Kasumi-1 (cell line): ENCODE measurements around the gene CCDC18.
"Not testable (repeated sequence)": the region's sequence is repeated elsewhere in the genome, so short reads cannot be mapped to it uniquely, and the experiment has no call there.

Source experiments
- DNase-seq, 2 experiments: peaks; one replicate each; lab custom pipeline; 2025; lab: John Stamatoyannopoulos, UW

The CCDC18 gene, protein sequence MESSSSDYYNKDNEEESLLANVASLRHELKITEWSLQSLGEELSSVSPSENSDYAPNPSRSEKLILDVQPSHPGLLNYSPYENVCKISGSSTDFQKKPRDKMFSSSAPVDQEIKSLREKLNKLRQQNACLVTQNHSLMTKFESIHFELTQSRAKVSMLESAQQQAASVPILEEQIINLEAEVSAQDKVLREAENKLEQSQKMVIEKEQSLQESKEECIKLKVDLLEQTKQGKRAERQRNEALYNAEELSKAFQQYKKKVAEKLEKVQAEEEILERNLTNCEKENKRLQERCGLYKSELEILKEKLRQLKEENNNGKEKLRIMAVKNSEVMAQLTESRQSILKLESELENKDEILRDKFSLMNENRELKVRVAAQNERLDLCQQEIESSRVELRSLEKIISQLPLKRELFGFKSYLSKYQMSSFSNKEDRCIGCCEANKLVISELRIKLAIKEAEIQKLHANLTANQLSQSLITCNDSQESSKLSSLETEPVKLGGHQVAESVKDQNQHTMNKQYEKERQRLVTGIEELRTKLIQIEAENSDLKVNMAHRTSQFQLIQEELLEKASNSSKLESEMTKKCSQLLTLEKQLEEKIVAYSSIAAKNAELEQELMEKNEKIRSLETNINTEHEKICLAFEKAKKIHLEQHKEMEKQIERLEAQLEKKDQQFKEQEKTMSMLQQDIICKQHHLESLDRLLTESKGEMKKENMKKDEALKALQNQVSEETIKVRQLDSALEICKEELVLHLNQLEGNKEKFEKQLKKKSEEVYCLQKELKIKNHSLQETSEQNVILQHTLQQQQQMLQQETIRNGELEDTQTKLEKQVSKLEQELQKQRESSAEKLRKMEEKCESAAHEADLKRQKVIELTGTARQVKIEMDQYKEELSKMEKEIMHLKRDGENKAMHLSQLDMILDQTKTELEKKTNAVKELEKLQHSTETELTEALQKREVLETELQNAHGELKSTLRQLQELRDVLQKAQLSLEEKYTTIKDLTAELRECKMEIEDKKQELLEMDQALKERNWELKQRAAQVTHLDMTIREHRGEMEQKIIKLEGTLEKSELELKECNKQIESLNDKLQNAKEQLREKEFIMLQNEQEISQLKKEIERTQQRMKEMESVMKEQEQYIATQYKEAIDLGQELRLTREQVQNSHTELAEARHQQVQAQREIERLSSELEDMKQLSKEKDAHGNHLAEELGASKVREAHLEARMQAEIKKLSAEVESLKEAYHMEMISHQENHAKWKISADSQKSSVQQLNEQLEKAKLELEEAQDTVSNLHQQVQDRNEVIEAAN (N-terminal part only)

DNA sequence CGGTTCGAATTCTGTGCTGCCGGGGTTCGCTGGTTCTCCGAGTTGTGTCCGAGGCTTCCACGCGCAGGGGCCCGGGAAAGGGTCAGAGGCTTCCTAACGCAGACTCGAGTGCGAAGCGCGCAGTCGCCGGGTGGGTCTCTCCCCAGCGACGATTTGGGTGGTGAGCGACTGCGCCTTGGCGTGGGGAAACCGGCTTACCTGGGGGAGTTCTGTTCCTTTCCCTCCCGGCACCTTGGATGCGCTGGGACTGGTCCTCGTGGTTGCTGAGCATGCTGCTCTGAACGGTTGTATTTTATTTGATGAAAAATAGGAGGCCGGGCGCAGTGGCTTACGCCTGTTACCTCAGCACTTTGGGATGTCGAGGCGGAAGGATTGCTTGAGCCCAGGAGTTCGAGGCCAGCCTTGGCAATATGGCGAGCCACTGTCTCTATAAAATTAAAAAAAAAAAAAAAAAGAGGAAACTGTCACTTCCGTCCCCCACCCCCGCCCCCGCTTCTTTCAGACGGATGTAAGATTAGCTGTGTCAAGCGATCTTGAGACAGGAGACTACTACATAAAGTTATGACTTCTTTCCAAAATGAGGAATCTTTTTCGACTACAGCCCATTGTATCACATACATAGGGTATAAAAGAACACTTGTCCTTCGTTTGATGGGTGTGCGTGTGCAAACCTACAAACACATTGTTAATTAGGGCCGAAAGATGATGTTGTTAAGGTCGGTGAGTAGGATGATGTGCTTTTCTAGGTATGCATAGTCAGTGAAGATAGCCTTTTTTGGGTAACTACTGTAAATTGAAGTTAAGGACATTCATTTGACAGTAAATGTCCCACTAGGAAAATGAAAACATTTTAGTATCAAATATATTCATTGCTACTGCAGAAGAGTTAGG, at the start of gene CCDC18:
Gene CCDC18, plus strand, starts transcription at position 2 of the 891 bp plus-strand sequence. CDS start 2,638 bp downstream, outside the sequence.
- peak; percentile 67 to 69 for DNase-seq

DNA sequence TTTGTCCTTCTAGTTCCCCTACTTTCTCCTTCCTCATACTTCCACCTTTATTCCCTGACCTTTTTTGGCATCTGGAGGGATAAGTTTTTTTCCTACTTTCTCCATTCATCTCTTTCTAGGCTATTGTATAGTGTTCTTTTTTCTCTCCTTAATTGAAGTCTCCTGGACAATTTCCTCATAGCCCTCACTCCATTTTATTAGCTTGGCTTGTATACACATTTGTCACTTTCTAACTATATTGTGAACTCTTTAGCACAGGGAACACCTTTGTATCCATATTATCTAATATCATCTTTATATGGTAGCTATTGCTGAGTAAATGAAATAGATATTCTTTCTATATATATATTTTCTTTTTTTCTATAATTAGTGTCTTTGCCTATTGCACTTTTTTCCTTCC, 47.9 kb upstream of the CCDC18 start:
- DNase-seq = no peak

GRCh38 chr1:93136445-93136844, 44.1 kb upstream of the CCDC18 start:
- DNase-seq = no peak

GRCh38 chr1:93137604-93138292, 42.8 kb upstream of the CCDC18 start:
- DNase-seq = no peak

DNA sequence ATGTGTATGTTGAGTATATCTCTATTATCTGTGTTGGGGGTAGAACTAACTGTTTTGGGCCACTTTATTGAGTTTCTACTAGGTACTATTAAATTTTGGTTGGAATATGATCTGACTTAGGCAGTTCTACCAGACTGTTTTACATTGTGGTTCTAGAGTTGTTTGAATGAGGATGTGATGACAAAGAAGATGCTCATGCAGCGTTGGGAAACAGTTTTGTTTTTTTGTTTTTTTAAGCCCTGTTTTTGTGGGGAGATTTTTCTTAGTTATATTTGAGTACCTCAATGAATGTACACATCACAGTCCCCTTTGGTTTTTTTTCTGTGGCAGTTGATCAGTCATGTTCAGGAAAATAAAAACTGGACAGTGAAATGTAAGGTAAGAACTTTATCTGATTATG, 40.4 kb upstream of the CCDC18 start:
- DNase-seq = no peak

DNA sequence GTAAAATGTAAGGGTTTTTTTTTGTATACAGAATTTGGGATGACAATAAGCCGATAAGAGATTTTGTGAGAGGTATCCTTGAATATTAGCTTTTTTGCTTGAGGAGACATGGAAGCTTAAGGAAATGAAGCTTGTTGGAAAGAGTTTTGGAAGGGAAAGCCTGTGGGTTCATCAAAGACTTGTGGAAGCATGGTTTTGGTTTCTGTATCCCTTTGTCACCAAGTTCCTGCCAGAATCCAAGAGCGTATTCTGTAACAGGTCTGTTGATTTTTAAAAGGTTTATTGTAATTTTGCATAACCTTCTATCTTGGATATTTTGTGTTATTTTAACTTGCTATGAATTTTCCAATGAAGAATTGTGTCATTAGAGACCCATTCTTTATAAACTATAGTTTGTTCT, 38.4 kb upstream of the CCDC18 start:
- no peak for DNase-seq

GRCh38 chr1:93143136-93143535, 37.4 kb upstream of the CCDC18 start:
- no peak for DNase-seq

- DNase-seq = no peak
Measured at GRCh38 chr1:93143769-93144168, 36.8 kb upstream of the CCDC18 start.

GRCh38 chr1:93148001-93148400, 32.5 kb upstream of the CCDC18 start:
- no peak for DNase-seq

DNA sequence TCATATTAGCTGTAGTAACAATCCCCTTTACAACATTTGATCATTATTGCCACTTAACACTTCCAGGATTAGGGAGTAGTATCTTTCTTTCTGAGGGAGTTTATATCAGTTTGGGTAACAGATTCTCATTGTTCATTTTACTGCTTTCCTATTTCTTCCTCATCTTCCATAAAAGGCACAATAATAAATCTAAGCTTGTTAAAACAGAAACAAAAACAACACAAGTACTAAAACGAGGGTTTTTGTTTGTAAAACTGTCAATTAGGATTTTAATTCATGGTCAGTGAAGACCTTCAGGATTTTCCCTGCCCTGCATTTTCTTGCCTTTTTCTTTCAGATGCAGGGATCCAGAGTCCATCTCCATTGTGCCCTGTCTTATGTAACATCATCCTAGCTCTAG, 29.8 kb upstream of the CCDC18 start:
- DNase-seq = no peak

- DNase-seq = no peak
Measured at GRCh38 chr1:93151474-93151873, 29.1 kb upstream of the CCDC18 start.

DNA sequence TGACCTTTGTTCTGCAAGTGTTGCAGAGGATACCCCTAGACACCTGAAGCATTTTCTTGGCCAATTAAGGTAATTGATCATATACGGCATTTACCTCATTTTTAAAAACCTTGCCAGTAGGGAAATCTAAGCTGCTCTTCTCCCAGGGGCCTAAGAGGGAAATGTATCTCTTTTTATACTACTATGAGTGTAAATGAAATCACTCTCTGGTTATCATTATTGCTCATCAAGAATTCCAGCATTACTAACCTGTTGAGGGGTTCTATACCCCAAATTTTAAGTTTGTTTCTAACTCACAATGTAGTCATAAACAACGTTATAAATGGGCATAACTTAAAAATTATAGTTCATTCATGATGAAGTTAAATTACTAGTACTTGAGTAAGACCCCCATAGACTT, 27.7 kb upstream of the CCDC18 start:
- no peak for DNase-seq

GRCh38 chr1:93154898-93155297, 25.6 kb upstream of the CCDC18 start:
- DNase-seq = no peak

DNA sequence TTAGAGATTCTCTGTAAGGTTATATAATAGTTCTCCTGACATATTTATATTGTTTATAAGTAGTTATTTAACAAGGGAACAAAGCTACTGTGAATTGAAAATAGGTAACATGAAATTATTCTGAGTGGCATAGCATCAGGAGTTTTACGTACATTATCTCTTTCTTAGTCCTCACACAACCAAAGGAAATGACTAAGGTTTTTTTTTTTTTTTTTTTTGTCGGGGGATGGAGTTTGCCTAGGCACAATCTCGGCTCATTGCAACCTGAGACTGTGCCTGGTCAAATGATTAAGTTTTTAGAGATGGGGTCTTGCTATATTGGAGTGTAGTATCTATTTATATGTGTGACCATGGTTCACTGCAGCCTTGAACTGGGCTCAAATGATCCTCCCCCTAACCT, 25.2 kb upstream of the CCDC18 start:
- DNase-seq = no peak

GRCh38 chr1:93159337-93159736, 21.2 kb upstream of the CCDC18 start:
- DNase-seq = no peak

DNA sequence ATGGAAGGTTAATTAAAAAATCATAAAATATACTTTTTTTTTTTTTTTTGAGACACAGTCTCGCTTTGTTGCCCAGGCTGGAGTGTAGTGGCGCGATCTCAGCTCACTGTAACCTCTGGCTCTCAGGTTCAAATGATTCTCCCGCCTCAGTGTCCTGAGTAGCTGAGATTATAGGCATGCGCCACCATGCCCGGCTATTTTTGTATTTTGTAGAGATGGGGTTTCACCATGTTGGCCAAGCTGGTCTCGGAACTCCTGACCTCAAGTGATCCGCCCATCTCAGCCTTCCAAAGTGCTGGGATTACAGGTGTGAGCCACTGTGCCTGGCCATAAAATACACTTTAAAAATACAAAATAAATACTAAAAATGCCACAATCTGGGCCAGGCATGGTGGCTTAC, 17.2 kb upstream of the CCDC18 start:
- not testable (repeated sequence) for DNase-seq

DNA sequence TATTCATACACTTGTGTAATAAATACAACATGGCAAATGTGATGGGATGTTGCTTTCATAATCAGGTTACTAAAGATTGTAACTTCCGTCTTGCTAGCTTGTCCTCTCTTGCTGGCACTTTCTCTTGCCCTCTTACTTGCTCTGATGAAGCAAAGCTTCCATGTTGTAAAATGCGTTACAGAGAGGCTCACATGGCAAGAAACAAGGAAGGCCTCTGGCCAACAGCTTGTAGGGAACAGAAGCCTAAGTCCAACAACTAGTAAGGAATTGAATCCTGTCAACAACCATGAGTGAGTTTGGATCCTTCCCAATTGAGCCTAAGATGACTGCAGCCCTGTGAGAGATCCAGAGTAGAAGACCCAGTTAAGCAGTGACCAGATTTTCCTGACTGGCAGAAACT, 15.7 kb upstream of the CCDC18 start:
- no peak for DNase-seq

DNA sequence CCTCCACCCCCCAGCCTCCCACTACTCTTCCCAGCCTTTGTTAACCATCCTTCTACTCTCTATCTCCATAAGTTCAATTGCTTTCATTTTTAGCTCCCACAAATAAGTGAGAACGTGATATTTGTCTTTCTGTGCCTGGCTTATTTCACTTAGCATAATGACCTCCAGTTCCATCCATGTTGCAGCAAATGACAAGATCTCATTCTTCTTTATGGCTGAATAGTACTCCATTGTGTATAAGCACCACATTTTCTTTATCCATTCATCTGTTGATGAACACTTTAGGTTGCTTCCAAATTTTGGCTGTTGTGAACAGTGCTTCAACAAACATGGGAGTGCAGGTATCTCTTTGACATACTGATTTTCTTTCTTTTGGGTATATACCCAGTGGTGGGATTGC, 14.6 kb upstream of the CCDC18 start:
- DNase-seq = not testable (repeated sequence)

DNA sequence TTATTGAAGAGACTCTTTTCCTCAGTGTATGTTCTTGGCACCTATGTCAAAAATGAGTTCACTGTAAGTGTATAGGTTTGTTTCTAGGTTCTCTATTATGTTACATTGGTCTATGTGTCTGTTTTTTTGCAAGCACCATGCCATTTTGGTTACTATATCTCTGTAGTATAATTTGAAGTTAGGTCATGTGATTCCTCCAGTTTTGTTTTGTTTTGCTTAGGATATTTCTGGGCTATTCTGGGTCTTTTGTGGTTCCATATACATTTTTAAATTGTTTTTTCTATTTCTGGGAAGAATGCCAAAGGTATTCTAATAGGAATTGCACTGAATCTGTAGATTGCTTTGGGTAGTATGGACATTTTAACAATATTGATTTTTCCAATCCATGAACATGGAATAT, 13.5 kb upstream of the CCDC18 start:
- no peak for DNase-seq

- DNase-seq = not testable (repeated sequence)
Measured at GRCh38 chr1:93170141-93170678, 10.3 kb upstream of the CCDC18 start.
